OCI-LY1 (cell line): ENCODE results near the gene GDF10.

Experiments used
- EZH2 ChIP-seq: fragments of 200-600 bp; sonication (generic), shearing (Covaris generic); IDR thresholded peaks from 2 replicates; pipeline ENCODE4 v1.8.0; 2017; ENCODE audit warnings: borderline replicate concordance, mixed run types, mild to moderate bottlenecking, antibody characterized with exemption, low read length, moderate library complexity, mixed read lengths
- TF ChIP-seq, protein P1 (sequence below): fragments of 200-600 bp; sonication (generic), shearing (Covaris generic); IDR thresholded peaks from 2 replicates; pipeline ENCODE4 v1.5.1; 2017; ENCODE audit warnings: mild to moderate bottlenecking, antibody characterized with exemption, low read length, moderate library complexity, mixed read lengths

DNA sequence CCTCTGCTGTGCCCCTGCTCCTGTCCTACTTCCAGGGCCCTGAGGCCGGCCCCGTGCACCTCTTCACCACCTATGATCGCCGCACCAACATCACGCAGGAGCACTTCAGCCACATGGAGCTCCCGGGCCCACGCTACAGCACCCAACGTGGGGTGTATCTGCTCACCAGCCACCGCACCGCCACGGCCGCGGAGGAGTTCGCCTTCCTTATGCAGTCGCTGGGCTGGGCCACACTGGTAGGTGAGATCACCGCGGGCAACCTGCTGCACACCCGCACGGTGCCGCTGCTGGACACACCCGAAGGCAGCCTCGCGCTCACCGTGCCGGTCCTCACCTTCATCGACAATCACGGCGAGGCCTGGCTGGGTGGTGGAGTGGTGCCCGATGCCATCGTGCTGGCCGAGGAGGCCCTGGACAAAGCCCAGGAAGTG is 50.0 kb downstream of the GDF10 start:
- TF ChIP-seq, protein P1, sequence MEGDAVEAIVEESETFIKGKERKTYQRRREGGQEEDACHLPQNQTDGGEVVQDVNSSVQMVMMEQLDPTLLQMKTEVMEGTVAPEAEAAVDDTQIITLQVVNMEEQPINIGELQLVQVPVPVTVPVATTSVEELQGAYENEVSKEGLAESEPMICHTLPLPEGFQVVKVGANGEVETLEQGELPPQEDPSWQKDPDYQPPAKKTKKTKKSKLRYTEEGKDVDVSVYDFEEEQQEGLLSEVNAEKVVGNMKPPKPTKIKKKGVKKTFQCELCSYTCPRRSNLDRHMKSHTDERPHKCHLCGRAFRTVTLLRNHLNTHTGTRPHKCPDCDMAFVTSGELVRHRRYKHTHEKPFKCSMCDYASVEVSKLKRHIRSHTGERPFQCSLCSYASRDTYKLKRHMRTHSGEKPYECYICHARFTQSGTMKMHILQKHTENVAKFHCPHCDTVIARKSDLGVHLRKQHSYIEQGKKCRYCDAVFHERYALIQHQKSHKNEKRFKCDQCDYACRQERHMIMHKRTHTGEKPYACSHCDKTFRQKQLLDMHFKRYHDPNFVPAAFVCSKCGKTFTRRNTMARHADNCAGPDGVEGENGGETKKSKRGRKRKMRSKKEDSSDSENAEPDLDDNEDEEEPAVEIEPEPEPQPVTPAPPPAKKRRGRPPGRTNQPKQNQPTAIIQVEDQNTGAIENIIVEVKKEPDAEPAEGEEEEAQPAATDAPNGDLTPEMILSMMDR = no peak
- TF ChIP-seq EZH2 = no peak
